ENCODE results near the gene REEP3.

Gene REEP3

DNA sequence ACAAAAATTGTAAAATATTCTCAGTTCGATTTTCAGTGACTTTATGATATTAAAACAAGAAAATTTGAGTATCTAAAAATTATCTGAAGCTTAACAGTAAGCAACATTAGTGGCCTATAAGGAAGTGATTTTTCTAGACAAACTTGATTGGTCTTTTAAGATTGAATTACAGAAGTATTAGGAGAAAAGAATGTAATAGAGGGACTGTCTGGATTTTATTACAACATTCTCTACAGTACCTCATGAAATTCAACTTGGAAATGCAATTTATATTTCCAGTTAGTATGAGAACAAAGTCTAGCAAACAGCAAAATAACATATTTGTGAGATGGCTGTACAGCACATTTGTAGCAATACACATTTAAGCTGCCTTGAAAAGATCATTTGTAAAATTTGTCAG lies 18.8 kb downstream of the REEP3 start:
- H3K27ac ChIP-seq (ENCODE audit: low read depth, low read length), result no peak overlapping the region
- H3K27me3 ChIP-seq (ENCODE audit: control insufficient read depth, insufficient read depth, low read length), result no peaks in the 10 kb centered on the region
- H3K4me3 ChIP-seq (ENCODE audit: low read length), result no peak overlapping the region
- no peak overlapping the region for H3K9ac ChIP-seq (ENCODE audit: low read length)
- H3K36me3 ChIP-seq (ENCODE audit: control insufficient read depth, insufficient read depth, low read length), result no peaks in the 10 kb centered on the region
- no peaks in the 10 kb centered on the region for H3K4me1 ChIP-seq (ENCODE audit: control insufficient read depth, insufficient read depth, low read length)

DNA sequence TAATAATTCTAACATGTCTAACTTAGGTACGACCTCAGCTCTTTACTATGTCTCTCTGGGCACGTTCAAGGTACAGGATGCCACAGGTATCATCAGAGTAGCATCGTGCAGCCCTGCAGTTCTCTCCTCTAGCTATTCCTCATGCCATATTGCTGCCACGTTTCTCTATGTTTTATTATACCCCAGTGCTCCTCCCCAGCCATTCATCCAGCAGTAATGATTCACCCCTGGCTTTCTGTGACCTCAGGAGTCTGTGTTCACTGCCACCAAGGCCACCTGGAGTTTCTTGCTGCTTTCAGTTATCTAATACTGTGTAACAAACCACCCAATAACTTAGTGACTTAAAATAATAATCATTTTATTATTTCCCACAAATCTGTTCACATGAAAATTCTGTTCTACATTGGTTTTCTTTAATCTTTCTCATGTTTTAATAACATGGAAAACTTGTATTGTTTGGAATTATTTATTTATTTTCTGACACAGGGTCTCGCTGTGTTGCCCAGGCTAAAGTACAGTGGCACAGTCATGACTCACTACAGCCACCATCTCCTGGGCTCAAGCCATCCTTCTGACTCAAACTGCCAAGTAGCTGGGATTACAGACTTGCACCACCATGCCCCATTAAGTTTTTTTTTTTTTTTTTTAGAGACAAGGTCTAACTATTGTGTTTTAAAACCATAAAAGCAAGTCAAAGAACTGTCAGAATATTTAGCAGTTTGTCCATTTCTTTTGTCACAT lies 21.8 kb downstream of the REEP3 start:
- no peak overlapping the region for H3K9ac ChIP-seq (ENCODE audit: low read length)
- no peak overlapping the region for H3K27ac ChIP-seq (ENCODE audit: low read depth, low read length)
- H3K27me3 ChIP-seq (ENCODE audit: control insufficient read depth, insufficient read depth, low read length), result no peaks in the 10 kb centered on the region
- peaks cover 4% of the 10 kb centered on the region for H3K4me1 ChIP-seq (ENCODE audit: control insufficient read depth, insufficient read depth, low read length)
- H3K36me3 ChIP-seq (ENCODE audit: control insufficient read depth, insufficient read depth, low read length), result no peaks in the 10 kb centered on the region
- H3K4me3 ChIP-seq (ENCODE audit: low read length), result no peak overlapping the region

DNA sequence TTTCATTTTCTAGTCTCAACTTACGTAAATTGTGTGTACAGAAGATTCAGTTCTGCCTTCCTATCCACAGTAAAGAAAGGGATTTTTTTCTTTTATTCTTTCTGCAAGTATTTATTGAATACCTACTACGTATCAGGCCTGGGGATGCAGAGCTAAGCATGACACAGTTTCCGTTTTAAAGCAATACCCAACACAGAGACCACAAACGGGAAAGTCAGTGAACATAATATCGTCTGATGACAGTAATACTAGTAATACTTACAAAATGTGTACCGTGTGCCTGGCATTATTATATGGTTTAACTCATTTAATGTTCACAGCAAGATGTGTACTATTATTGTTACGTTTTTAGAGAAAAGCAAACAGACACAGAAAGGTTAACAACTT lies 22.4 kb downstream of the REEP3 start:
- Histone ChIP-seq H3K27me3 (ENCODE audit: control insufficient read depth, insufficient read depth, low read length) (no peaks in the 10 kb centered on the region), H3K9ac (ENCODE audit: low read length) (no peak overlapping the region), H3K4me1 (ENCODE audit: control insufficient read depth, insufficient read depth, low read length) (peaks cover 4% of the 10 kb centered on the region), H3K4me3 (ENCODE audit: low read length) (no peak overlapping the region), H3K27ac (ENCODE audit: low read depth, low read length) (no peak overlapping the region), H3K36me3 (ENCODE audit: control insufficient read depth, insufficient read depth, low read length) (no peaks in the 10 kb centered on the region)

DNA sequence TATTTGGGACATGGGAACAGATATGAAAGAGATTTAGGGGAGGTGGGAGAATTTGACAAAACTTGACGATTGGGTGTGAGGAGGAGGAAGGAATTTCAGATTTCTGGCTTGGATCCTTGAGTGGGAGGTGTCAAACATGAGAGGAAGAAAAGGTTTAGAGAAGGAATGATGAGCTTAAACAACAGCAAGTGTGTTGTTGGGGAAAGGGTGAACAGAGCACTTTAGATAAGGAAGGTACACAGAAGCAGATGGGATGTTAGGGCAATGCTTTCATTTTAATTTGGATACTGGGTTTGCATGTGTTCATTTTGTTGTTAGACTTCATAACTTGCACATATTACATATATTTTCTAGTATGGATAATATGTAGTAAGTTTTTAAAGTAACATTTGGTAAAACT lies 23.2 kb downstream of the REEP3 start:
- Histone ChIP-seq H3K4me3 (ENCODE audit: low read length) (no peak overlapping the region), H3K9ac (ENCODE audit: low read length) (no peak overlapping the region), H3K27ac (ENCODE audit: low read depth, low read length) (no peak overlapping the region), H3K36me3 (ENCODE audit: control insufficient read depth, insufficient read depth, low read length) (no peaks in the 10 kb centered on the region), H3K4me1 (ENCODE audit: control insufficient read depth, insufficient read depth, low read length) (peaks cover 4% of the 10 kb centered on the region), H3K27me3 (ENCODE audit: control insufficient read depth, insufficient read depth, low read length) (no peaks in the 10 kb centered on the region)

DNA sequence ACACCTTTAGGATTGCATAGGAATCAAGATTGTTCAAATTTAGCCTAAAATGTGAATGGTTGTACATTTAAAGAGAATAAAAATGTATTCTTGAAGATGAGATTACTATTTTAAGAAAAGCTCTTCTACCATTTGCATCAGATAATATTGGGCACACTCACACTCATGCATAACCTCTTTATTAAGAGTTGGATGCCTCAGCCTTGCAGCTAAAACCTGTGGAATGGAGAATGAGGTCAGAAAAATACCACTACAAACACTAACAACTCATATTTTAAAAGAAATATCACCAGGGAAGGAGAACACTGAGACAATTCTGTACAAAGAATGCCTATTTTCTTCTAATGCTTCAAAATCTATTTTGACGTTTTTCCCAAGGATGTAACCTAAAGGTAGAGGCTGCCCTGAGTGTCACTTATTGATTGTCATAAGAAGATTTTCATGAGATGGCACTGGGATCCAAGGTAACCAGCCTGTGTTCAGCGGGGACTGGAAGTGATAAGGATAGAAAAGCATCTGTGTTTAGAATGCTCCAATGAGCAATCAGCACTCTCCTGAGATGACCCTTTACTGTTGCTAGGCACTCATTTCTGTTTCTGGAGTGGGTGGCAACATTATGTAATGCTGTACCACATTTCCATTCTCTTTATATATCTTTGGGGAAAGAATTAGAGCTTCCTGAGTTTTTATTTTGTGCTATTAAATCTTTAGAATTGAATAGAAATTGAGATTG lies 26.6 kb downstream of the REEP3 start:
- H3K4me3 ChIP-seq (ENCODE audit: low read length), result no peak overlapping the region
- no peak overlapping the region for H3K9ac ChIP-seq (ENCODE audit: low read length)
- peaks cover 4% of the 10 kb centered on the region for H3K4me1 ChIP-seq (ENCODE audit: control insufficient read depth, insufficient read depth, low read length)
- no peak overlapping the region for H3K27ac ChIP-seq (ENCODE audit: low read depth, low read length)
- H3K27me3 ChIP-seq (ENCODE audit: control insufficient read depth, insufficient read depth, low read length), result no peaks in the 10 kb centered on the region
- no peaks in the 10 kb centered on the region for H3K36me3 ChIP-seq (ENCODE audit: control insufficient read depth, insufficient read depth, low read length)

DNA sequence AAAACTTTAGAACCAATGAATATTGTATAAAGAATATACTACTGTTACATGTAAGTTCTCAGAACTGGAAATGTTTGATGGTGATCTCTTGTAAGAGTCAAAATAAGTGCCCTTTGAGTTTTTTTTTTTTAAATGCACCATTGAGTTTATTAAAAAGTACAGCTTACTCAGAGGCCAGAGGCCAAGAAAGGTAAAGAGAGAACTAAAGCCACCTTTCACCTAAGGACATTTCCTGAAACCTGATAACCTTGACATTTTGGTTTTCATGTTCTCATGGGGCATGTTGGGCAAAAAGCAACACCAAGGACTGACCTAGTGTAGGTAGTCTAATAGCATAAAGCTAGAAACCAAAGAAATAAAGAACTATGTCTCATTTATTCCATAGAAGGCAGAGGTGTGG lies 27.7 kb downstream of the REEP3 start:
- Histone ChIP-seq H3K9ac (ENCODE audit: low read length) (no peak overlapping the region), H3K27ac (ENCODE audit: low read depth, low read length) (no peak overlapping the region), H3K4me1 (ENCODE audit: control insufficient read depth, insufficient read depth, low read length) (peaks cover 4% of the 10 kb centered on the region), H3K27me3 (ENCODE audit: control insufficient read depth, insufficient read depth, low read length) (no peaks in the 10 kb centered on the region), H3K36me3 (ENCODE audit: control insufficient read depth, insufficient read depth, low read length) (no peaks in the 10 kb centered on the region), H3K4me3 (ENCODE audit: low read length) (no peak overlapping the region)

DNA sequence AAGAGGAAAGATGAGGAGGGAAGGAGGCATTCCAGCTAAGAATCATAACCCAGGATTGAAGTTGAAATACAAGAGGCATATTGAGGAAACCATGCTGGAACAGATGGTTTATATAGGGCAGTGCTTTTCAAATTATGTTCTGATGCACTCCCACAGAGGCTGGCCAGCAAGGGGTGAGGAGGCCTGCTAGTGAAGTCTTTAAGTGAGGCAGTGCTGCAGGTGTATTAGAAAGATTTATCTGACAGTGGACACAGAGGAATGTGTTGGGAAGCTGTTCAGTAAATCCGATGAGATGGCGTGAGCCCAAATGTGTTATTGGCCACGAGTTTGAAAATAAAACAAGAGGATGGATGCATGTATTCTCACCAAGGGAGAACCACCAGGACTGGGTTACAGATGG lies 28.6 kb downstream of the REEP3 start:
- no peak overlapping the region for H3K9ac ChIP-seq (ENCODE audit: low read length)
- H3K4me1 ChIP-seq (ENCODE audit: control insufficient read depth, insufficient read depth, low read length), result peaks cover 4% of the 10 kb centered on the region
- H3K4me3 ChIP-seq (ENCODE audit: low read length), result no peak overlapping the region
- no peaks in the 10 kb centered on the region for H3K36me3 ChIP-seq (ENCODE audit: control insufficient read depth, insufficient read depth, low read length)
- no peak overlapping the region for H3K27ac ChIP-seq (ENCODE audit: low read depth, low read length)
- no peaks in the 10 kb centered on the region for H3K27me3 ChIP-seq (ENCODE audit: control insufficient read depth, insufficient read depth, low read length)

DNA sequence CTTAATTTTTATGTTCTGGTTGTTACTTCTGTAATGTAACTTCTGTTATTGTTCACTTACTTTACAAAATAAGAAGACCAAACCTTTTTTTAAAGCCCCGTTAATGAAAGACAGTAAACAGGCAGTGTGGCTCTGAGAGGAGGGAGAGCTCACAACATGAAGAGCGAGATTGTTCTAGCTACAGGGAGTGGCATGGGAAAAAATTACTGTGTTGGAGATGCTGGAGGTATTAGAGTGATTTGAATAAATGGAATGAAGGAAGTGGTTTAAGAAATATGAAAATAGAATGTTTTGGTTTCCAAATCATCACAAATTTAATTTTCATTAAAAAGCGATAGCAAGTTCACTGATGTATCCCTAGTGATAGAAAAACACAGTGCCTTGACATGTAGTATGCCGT lies 31.8 kb downstream of the REEP3 start:
- Histone ChIP-seq H3K4me1 (ENCODE audit: control insufficient read depth, insufficient read depth, low read length) (no peaks in the 10 kb centered on the region), H3K4me3 (ENCODE audit: low read length) (no peak overlapping the region), H3K36me3 (ENCODE audit: control insufficient read depth, insufficient read depth, low read length) (no peaks in the 10 kb centered on the region), H3K9ac (ENCODE audit: low read length) (no peak overlapping the region), H3K27me3 (ENCODE audit: control insufficient read depth, insufficient read depth, low read length) (no peaks in the 10 kb centered on the region), H3K27ac (ENCODE audit: low read depth, low read length) (no peak overlapping the region)

DNA sequence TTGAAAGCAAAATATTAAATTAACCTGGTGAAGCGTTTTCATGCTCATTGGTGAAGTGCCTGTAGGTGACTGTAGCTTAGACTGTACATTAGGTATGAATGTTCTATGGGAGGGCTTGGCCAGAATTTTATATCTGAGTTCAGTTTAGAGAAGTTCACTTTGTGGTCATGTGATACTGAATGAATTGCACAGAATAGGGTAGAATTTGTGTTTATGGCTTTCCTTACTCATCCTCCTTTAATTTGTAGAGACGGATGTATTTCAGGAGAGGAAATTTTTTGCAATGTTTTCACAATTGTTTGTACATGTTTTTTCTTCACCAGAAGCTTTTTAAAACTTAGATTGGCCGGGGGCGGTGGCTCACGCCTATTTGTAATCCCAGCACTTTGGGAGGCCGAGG lies 32.3 kb downstream of the REEP3 start:
- no peaks in the 10 kb centered on the region for H3K4me1 ChIP-seq (ENCODE audit: control insufficient read depth, insufficient read depth, low read length)
- H3K4me3 ChIP-seq (ENCODE audit: low read length), result no peak overlapping the region
- H3K9ac ChIP-seq (ENCODE audit: low read length), result no peak overlapping the region
- H3K27me3 ChIP-seq (ENCODE audit: control insufficient read depth, insufficient read depth, low read length), result no peaks in the 10 kb centered on the region
- H3K27ac ChIP-seq (ENCODE audit: low read depth, low read length), result no peak overlapping the region
- H3K36me3 ChIP-seq (ENCODE audit: control insufficient read depth, insufficient read depth, low read length), result no peaks in the 10 kb centered on the region

DNA sequence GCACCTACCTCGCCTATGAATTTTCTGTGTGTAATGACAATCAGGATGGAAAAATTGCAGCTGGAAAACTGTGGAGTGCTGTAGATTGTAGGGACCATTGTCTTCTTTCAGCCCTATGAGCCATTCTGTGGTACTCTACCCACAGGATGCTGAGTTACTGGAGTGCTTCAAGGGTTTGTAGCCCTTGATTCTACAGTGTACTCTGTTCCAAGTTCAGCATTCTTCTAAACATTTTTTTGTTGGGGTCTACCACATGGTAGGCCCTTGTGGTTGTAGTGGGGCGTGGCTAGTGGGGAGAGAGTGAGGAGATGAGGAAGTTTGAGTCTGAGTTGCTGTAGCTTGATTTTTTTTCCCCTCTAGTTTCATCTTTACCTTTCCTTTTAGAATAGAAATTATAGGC lies 33.5 kb downstream of the REEP3 start:
- H3K36me3 ChIP-seq (ENCODE audit: control insufficient read depth, insufficient read depth, low read length), result no peaks in the 10 kb centered on the region
- no peak overlapping the region for H3K27ac ChIP-seq (ENCODE audit: low read depth, low read length)

DNA sequence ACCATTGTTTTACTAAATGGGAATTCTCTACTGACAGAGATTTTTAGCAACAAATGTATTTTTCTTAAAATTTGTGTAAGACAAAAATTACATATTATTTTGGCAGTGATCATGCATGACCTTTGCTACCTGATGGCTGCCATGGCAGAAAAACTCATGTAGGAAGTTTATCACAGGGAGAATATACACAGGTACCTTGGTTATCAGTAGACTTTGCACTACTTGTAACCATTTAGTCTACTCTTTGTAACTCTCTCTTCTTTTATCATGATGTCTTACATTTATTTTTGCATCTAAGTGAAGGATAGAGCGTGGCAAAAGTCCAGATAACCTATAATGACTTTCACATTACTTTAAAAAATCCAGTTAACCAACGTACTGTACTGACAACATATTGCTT lies 34.1 kb downstream of the REEP3 start:
- Histone ChIP-seq H3K9ac (ENCODE audit: low read length) (no peak overlapping the region), H3K27ac (ENCODE audit: low read depth, low read length) (no peak overlapping the region), H3K4me3 (ENCODE audit: low read length) (no peak overlapping the region), H3K27me3 (ENCODE audit: control insufficient read depth, insufficient read depth, low read length) (no peaks in the 10 kb centered on the region), H3K4me1 (ENCODE audit: control insufficient read depth, insufficient read depth, low read length) (no peaks in the 10 kb centered on the region), H3K36me3 (ENCODE audit: control insufficient read depth, insufficient read depth, low read length) (no peaks in the 10 kb centered on the region)

More for the DNA sequence above, 33.5 kb downstream of the REEP3 start:
- no peak overlapping the region for H3K9ac ChIP-seq (ENCODE audit: low read length)
- H3K4me1 ChIP-seq (ENCODE audit: control insufficient read depth, insufficient read depth, low read length), result no peaks in the 10 kb centered on the region
- H3K27me3 ChIP-seq (ENCODE audit: control insufficient read depth, insufficient read depth, low read length), result no peaks in the 10 kb centered on the region
- H3K4me3 ChIP-seq (ENCODE audit: low read length), result no peak overlapping the region

DNA sequence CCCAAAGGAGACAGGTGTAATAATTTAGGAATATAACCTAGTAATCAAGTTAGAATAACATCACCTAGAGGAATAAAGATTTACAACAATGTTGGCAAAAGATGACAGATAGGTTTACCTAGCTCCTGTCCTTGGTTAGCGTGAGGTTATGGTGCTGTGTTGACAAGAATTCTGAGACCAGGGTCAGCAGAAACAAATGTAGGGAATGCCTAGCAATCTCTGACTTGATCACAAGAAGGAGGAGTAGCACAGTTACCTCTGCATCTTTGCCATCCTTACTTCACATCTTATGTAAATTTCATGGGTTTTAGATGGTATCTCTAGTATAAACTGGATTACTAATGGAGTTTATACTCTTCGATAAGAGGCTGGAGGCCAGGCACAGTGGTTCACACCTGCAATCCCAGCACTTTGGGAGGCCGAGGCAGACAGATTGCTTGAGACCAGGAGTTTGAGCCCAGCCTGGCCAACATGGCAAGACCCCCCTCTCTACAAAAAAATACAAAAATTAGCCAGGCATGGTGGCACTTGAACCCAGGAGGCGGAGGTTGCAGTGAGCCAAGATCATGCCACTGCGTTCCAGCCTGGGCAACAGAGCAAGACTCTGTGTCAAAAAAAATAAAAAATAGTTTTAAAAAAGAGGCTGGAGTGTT lies 37.1 kb downstream of the REEP3 start:
- Histone ChIP-seq H3K4me3 (ENCODE audit: low read length) (no peak overlapping the region), H3K4me1 (ENCODE audit: control insufficient read depth, insufficient read depth, low read length) (no peaks in the 10 kb centered on the region), H3K36me3 (ENCODE audit: control insufficient read depth, insufficient read depth, low read length) (no peaks in the 10 kb centered on the region), H3K27me3 (ENCODE audit: control insufficient read depth, insufficient read depth, low read length) (no peaks in the 10 kb centered on the region), H3K27ac (ENCODE audit: low read depth, low read length) (no peak overlapping the region), H3K9ac (ENCODE audit: low read length) (no peak overlapping the region)

Data from rectal smooth muscle tissue (tissue), 1 donor.